WTC11 (cell line): ENCODE results near the gene MAP2K1.

Experiments used
- ATF2 ChIP-seq: sonication (generic); formaldehyde crosslinking; IDR thresholded peaks from 2 replicates; pipeline ENCODE4 v1.8.1; 2022; ENCODE audit warnings: low read depth, missing genetic modification reagents, borderline replicate concordance
- ATF3 ChIP-seq: sonication (generic); formaldehyde crosslinking; conservative IDR thresholded peaks from 2 replicates; pipeline ENCODE4 v1.8.1; 2022; ENCODE audit warnings: mild to moderate bottlenecking, missing genetic modification reagents
- ATF6 ChIP-seq: sonication (generic); formaldehyde crosslinking; IDR thresholded peaks from 2 replicates; pipeline ENCODE4 v1.8.1; 2023; ENCODE audit warnings: mild to moderate bottlenecking, missing genetic modification reagents
- CTCF ChIP-seq: fragments of 200-600 bp; IDR thresholded peaks from 2 replicates; pipeline ENCODE4 v1.8.0; 2022; ENCODE audit warnings: antibody characterized with exemption
- GTF2I ChIP-seq: fragments of 250-450 bp; sonication (Bioruptor Pico); conservative IDR thresholded peaks from 2 replicates; pipeline ENCODE4 v1.4.0; 2021; ENCODE audit warnings: mild to moderate bottlenecking
- JUN ChIP-seq: sonication (generic); formaldehyde crosslinking; IDR thresholded peaks from 2 replicates; pipeline ENCODE4 v1.8.0; 2023; ENCODE audit warnings: mild to moderate bottlenecking, missing genetic modification reagents
- NFYB ChIP-seq: sonication (generic); formaldehyde crosslinking; conservative IDR thresholded peaks from 2 replicates; pipeline ENCODE4 v1.8.0; 2022; ENCODE audit warnings: low read depth, missing genetic modification reagents
- NR1H2 ChIP-seq: sonication (generic); formaldehyde crosslinking; IDR thresholded peaks from 2 replicates; pipeline ENCODE4 v1.9.0; 2021; ENCODE audit warnings: mild to moderate bottlenecking, moderate library complexity, missing genetic modification reagents
- NR3C1 ChIP-seq: sonication (generic); formaldehyde crosslinking; conservative IDR thresholded peaks from 2 replicates; pipeline ENCODE4 v1.8.1; 2023; ENCODE audit warnings: low read depth, mild to moderate bottlenecking, missing genetic modification reagents
- ZNF281 ChIP-seq: sonication (generic); formaldehyde crosslinking; IDR thresholded peaks from 2 replicates; pipeline ENCODE4 v1.8.0; 2023; ENCODE audit warnings: mild to moderate bottlenecking, missing genetic modification reagents
- ZNF425 ChIP-seq: fragments of 250-450 bp; sonication (Bioruptor Pico); conservative IDR thresholded peaks from 2 replicates; pipeline ENCODE4 v1.9.0; 2021; ENCODE audit warnings: mild to moderate bottlenecking
- ZNF512 ChIP-seq: sonication (generic); formaldehyde crosslinking; IDR thresholded peaks from 2 replicates; pipeline ENCODE4 v1.8.1; 2022; ENCODE audit warnings: missing genetic modification reagents, borderline replicate concordance

- TF ChIP-seq CTCF (no peak), NR3C1 (no peak), ATF6 (CRISPR knock-in tag) (no peak), GTF2I (no peak), ZNF425 (CRISPR knock-in tag) (no peak), ATF3 (CRISPR knock-in tag) (no peak), NFYB (no peak), NR1H2 (CRISPR knock-in tag) (no peak), JUN (CRISPR knock-in tag) (no peak), ZNF281 (CRISPR knock-in tag) (no peak), ATF2 (CRISPR knock-in tag) (no peak), ZNF512 (CRISPR knock-in tag) (no peak)
Observed at GRCh38 chr15:66401130-66402021, 14.7 kb downstream of the MAP2K1 start.
